Suprapubic skin (tissue), 4 donors: ENCODE measurements around the gene WWOX.

ENCODE experiments used
- EP300 ChIP-seq: sonication (generic); formaldehyde crosslinking; IDR thresholded peaks from one replicate; pipeline ENCODE4 v1.6.1; 2017; ENCODE audit warnings: antibody characterized with exemption
- POLR2A ChIP-seq, 2 donors: fragments of 450-650 bp; IDR thresholded peaks; one replicate each; pipeline ENCODE4 v1.6.1; 2017; ENCODE audit warnings: antibody characterized with exemption in 2 of 2, mild to moderate bottlenecking in 2 of 2, moderate library complexity in 2 of 2
- POLR2AphosphoS5 ChIP-seq, 3 donors: sonication (generic); formaldehyde crosslinking; IDR thresholded peaks; one replicate each; pipeline ENCODE4 v1.6.1; 2017; ENCODE audit warnings: antibody characterized with exemption in 3 of 3
- TF ChIP-seq, protein P1 (sequence below), 2 donors: fragments of 200-600 bp in 1 of 2; fragments of 450-650 bp in 1 of 2; sonication (generic) in 1 of 2; IDR thresholded peaks; one replicate each; pipeline ENCODE4 v1.5.1; 2016 to 2019; ENCODE audit warnings: antibody characterized with exemption in 2 of 2, mild to moderate bottlenecking in 1 of 2, moderate library complexity in 1 of 2

DNA sequence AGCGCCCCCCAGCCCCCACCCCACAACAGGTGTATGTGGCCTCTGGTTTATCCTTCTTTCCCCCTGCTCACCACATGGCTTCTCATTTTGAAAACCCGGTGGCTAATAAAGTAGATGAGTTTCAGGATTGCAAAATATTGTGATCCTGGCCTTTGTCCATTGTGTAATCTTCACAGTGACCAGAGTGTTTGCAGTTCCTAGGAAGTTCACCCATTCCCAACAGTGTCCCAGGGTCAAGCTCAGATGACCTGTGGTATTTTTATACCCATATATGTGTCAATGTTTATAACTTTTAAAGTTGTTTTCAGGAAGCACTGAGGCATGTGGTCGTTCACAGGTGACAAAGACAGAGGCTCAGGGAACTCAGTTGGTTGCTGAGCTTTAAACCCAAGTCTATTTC lies 721.9 kb downstream of the WWOX start:
- TF ChIP-seq, protein P1, sequence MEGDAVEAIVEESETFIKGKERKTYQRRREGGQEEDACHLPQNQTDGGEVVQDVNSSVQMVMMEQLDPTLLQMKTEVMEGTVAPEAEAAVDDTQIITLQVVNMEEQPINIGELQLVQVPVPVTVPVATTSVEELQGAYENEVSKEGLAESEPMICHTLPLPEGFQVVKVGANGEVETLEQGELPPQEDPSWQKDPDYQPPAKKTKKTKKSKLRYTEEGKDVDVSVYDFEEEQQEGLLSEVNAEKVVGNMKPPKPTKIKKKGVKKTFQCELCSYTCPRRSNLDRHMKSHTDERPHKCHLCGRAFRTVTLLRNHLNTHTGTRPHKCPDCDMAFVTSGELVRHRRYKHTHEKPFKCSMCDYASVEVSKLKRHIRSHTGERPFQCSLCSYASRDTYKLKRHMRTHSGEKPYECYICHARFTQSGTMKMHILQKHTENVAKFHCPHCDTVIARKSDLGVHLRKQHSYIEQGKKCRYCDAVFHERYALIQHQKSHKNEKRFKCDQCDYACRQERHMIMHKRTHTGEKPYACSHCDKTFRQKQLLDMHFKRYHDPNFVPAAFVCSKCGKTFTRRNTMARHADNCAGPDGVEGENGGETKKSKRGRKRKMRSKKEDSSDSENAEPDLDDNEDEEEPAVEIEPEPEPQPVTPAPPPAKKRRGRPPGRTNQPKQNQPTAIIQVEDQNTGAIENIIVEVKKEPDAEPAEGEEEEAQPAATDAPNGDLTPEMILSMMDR (IDR thresholded peaks at IDR 0.05) = no peak
- TF ChIP-seq POLR2A (IDR thresholded peaks at IDR 0.05) = no peak
- no peak for TF ChIP-seq POLR2AphosphoS5 (IDR thresholded peaks at IDR 0.05)
- TF ChIP-seq EP300 = no peak
